Suprapubic skin (tissue), 4 donors: Measurements from ENCODE around the gene TRIM45. TPM values are rescaled to one million over a fixed set of nuclear protein-coding genes. Genes with fewer than 3 reads are reported as not detected.

ENCODE experiments used
- DNase-seq, 2 donors: peaks; one replicate each; pipeline ENCODE4 v3.0.0-alpha.2; 2019; ENCODE audit warnings: low spot score in 2 of 2
- H3K27ac ChIP-seq: fragments of 200-600 bp; sonication (generic); one replicate; pipeline ENCODE4 v1.5.1; 2019
- H3K27me3 ChIP-seq: fragments of 200-600 bp; sonication (generic); one replicate; pipeline ENCODE4 v1.5.1; 2019
- H3K36me3 ChIP-seq: fragments of 200-600 bp; sonication (generic); one replicate; pipeline ENCODE4 v1.5.1; 2019
- H3K4me1 ChIP-seq: fragments of 200-600 bp; sonication (generic); one replicate; pipeline ENCODE4 v1.5.1; 2019
- H3K4me3 ChIP-seq: fragments of 200-600 bp; sonication (generic); one replicate; pipeline ENCODE4 v1.5.1; 2019; ENCODE audit warnings: mild to moderate bottlenecking
- H3K9me3 ChIP-seq: fragments of 200-600 bp; sonication (generic); one replicate; pipeline ENCODE4 v1.5.1; 2019
- CTCF ChIP-seq, 2 donors: fragments of 200-600 bp in 1 of 2; fragments of 450-650 bp in 1 of 2; sonication (generic) in 1 of 2; IDR thresholded peaks; one replicate each; pipeline ENCODE4 v1.5.1; 2016 to 2019; ENCODE audit warnings: antibody characterized with exemption in 2 of 2, mild to moderate bottlenecking in 1 of 2, moderate library complexity in 1 of 2
- EP300 ChIP-seq: sonication (generic); formaldehyde crosslinking; IDR thresholded peaks from one replicate; pipeline ENCODE4 v1.6.1; 2017; ENCODE audit warnings: antibody characterized with exemption
- POLR2A ChIP-seq, 2 donors: fragments of 450-650 bp; IDR thresholded peaks; one replicate each; pipeline ENCODE4 v1.6.1; 2017; ENCODE audit warnings: antibody characterized with exemption in 2 of 2, mild to moderate bottlenecking in 2 of 2, moderate library complexity in 2 of 2
- POLR2AphosphoS5 ChIP-seq, 3 donors: sonication (generic); formaldehyde crosslinking; IDR thresholded peaks; one replicate each; pipeline ENCODE4 v1.6.1; 2017; ENCODE audit warnings: antibody characterized with exemption in 3 of 3
- WGBS: methylation state at CpG from one replicate; pipeline ENCODE4 v1.1.5; 2018; 5-methylcytosine and 5-hydroxymethylcytosine counted together
- total RNA-seq, 4 donors: library from RNA; depleted of rRNA; stranded (reverse); fragments of >200 nt; gene quantifications; one replicate each; pipeline ENCODE4 v1.1.0, GENCODE V29; 2016

The TRIM45 gene
- total RNA-seq, 4 donors from 2014 or later, result 2.6 to 10.4 (median 3.8) TPM

- H3K27me3 ChIP-seq, result no peaks in the 10 kb centered on the region
- no peak overlapping the region for H3K27ac ChIP-seq
- WGBS, result 92% methylated on average over 4 of the region's 4 CpGs
- DNase-seq, result no peak
- no peak overlapping the region for H3K4me3 ChIP-seq
- no peaks in the 10 kb centered on the region for H3K36me3 ChIP-seq
- TF ChIP-seq EP300 (no peak), POLR2A (IDR thresholded peaks at IDR 0.05) (no peak), CTCF (IDR thresholded peaks at IDR 0.05) (no peak), POLR2AphosphoS5 (IDR thresholded peaks at IDR 0.05) (no peak)
- no peaks in the 10 kb centered on the region for H3K4me1 ChIP-seq
- H3K9me3 ChIP-seq, result no peaks in the 10 kb centered on the region
Measured at GRCh38 chr1:117130526-117130925, 9.0 kb upstream of the TRIM45 start.

- Histone ChIP-seq H3K27ac (no peak overlapping the region), H3K4me3 (no peak overlapping the region), H3K4me1 (no peaks in the 10 kb centered on the region), H3K9me3 (no peaks in the 10 kb centered on the region), H3K27me3 (no peaks in the 10 kb centered on the region), H3K36me3 (no peaks in the 10 kb centered on the region)
- WGBS, result 24% methylated on average over 5 of the region's 5 CpGs
- DNase-seq, result no peak
- TF ChIP-seq CTCF (IDR thresholded peaks at IDR 0.05), result peak in 1 of 2 donors; percentile 25
- no peak for TF ChIP-seq EP300
- TF ChIP-seq POLR2AphosphoS5 (IDR thresholded peaks at IDR 0.05), result no peak
Measured at GRCh38 chr1:117128323-117129079, 7.0 kb upstream of the TRIM45 start.

GRCh38 chr1:117127795-117128194, 6.2 kb upstream of the TRIM45 start:
- no peaks in the 10 kb centered on the region for H3K9me3 ChIP-seq
- H3K27me3 ChIP-seq, result no peaks in the 10 kb centered on the region
- no peaks in the 10 kb centered on the region for H3K4me1 ChIP-seq
- no peak overlapping the region for H3K4me3 ChIP-seq
- TF ChIP-seq EP300, result no peak
- no peak for TF ChIP-seq POLR2AphosphoS5 (IDR thresholded peaks at IDR 0.05)
- no peak for TF ChIP-seq CTCF (IDR thresholded peaks at IDR 0.05)
- TF ChIP-seq POLR2A (IDR thresholded peaks at IDR 0.05), result no peak
- no peak for DNase-seq
- H3K36me3 ChIP-seq, result no peaks in the 10 kb centered on the region
- H3K27ac ChIP-seq, result no peak overlapping the region

- no peaks in the 10 kb centered on the region for H3K36me3 ChIP-seq
- no peaks in the 10 kb centered on the region for H3K9me3 ChIP-seq
- DNase-seq, result no peak
- no peaks in the 10 kb centered on the region for H3K27me3 ChIP-seq
- TF ChIP-seq EP300, result no peak
- TF ChIP-seq CTCF (IDR thresholded peaks at IDR 0.05), result no peak
- no peak for TF ChIP-seq POLR2A (IDR thresholded peaks at IDR 0.05)
- TF ChIP-seq POLR2AphosphoS5 (IDR thresholded peaks at IDR 0.05), result no peak
- H3K27ac ChIP-seq, result no peak overlapping the region
- peaks cover 15% of the 10 kb centered on the region for H3K4me1 ChIP-seq
- 73% methylated on average over 1 of the region's 1 CpG for WGBS
- no peak overlapping the region for H3K4me3 ChIP-seq
Measured at GRCh38 chr1:117124661-117125060, 3.1 kb upstream of the TRIM45 start.

- 91% methylated on average over 2 of the region's 2 CpGs for WGBS
- no peak for DNase-seq
Measured at GRCh38 chr1:117123274-117123673, 1.7 kb upstream of the TRIM45 start.

More at GRCh38 chr1:117123274-117123673, 1.7 kb upstream of the TRIM45 start:
- no peaks in the 10 kb centered on the region for H3K27me3 ChIP-seq
- H3K4me3 ChIP-seq, result no peak overlapping the region
- no peaks in the 10 kb centered on the region for H3K9me3 ChIP-seq
- H3K36me3 ChIP-seq, result no peaks in the 10 kb centered on the region
- no peak overlapping the region for H3K27ac ChIP-seq
- H3K4me1 ChIP-seq, result peaks cover 15% of the 10 kb centered on the region
- TF ChIP-seq POLR2A (IDR thresholded peaks at IDR 0.05) (no peak), POLR2AphosphoS5 (IDR thresholded peaks at IDR 0.05) (no peak), CTCF (IDR thresholded peaks at IDR 0.05) (no peak), EP300 (no peak)
